HPDE6-E6E7 (cell line): ENCODE measurements around the gene NUB1.
"Not testable (repeated sequence)": the region's sequence is repeated elsewhere in the genome, so short reads cannot be mapped to it uniquely, and the experiment has no call there.

Experiments
- DNase-seq: peaks from one replicate; pipeline ENCODE4 v3.0.0; 2011; ENCODE audit warnings: missing footprints; ENCODE audit errors: extremely low spot score

Gene NUB1, protein sequence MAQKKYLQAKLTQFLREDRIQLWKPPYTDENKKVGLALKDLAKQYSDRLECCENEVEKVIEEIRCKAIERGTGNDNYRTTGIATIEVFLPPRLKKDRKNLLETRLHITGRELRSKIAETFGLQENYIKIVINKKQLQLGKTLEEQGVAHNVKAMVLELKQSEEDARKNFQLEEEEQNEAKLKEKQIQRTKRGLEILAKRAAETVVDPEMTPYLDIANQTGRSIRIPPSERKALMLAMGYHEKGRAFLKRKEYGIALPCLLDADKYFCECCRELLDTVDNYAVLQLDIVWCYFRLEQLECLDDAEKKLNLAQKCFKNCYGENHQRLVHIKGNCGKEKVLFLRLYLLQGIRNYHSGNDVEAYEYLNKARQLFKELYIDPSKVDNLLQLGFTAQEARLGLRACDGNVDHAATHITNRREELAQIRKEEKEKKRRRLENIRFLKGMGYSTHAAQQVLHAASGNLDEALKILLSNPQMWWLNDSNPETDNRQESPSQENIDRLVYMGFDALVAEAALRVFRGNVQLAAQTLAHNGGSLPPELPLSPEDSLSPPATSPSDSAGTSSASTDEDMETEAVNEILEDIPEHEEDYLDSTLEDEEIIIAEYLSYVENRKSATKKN

DNA sequence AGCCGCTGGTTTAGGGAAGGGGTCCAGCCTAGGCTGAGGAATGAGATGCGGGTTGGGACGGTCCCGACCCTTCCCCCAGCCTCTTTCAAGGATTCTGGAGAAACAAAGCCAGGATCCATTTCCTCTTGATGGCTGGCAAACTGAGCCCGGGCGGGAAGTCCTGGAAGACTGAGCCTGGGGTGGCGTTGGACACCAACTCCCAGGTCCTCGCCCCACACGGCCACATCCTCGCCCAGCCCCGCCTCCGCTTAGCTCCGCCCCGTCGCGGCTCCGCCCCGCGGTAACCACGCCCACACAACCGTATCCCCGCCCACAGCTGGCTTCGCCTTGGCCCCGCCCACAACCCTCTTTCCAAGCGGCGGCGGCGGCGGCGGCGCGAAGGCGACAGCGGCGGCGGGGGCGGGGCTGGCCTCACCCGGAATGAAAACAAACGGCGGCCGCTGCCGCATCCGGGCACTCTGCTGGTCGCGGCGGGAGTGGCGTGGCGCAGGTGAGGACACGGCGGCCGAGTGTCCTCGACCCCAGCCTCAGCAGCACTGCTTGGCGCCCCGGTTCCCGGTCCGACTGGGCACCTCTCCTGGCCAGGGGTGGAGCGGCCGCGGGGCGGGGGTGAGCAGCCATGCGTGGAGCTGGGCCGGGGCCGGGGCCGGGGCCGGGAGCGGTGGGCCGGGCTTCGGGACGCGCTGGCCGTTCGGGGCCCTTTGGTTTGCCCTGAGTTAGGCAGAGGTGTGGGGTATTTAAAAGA is at the start of gene NUB1:
Gene NUB1 (plus strand): TSS at position 456 of the 745 bp plus-strand sequence. CDS start 3,538 bp downstream, outside the sequence.
- peak; percentile 81 for DNase-seq

DNA sequence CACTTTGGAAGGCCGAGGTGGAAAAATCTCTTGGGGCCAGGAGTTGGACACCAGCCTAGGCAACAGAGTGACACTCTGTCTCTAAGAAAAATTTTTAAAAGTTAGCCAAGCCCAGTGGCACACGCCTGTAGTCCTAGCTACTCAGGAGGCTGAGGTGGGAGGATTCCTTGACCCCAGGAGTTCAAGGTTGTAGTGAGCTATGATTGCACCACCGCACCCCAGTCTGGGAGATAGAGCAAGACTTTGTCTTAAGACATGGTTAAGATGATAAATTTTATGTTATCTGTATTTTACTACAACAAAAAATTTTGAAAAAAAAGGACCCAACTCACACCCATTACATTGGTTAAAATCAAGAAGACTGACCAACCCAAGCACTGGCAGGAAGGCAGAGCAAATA is 48.8 kb upstream of the NUB1 start:
- DNase-seq = no peak

DNA sequence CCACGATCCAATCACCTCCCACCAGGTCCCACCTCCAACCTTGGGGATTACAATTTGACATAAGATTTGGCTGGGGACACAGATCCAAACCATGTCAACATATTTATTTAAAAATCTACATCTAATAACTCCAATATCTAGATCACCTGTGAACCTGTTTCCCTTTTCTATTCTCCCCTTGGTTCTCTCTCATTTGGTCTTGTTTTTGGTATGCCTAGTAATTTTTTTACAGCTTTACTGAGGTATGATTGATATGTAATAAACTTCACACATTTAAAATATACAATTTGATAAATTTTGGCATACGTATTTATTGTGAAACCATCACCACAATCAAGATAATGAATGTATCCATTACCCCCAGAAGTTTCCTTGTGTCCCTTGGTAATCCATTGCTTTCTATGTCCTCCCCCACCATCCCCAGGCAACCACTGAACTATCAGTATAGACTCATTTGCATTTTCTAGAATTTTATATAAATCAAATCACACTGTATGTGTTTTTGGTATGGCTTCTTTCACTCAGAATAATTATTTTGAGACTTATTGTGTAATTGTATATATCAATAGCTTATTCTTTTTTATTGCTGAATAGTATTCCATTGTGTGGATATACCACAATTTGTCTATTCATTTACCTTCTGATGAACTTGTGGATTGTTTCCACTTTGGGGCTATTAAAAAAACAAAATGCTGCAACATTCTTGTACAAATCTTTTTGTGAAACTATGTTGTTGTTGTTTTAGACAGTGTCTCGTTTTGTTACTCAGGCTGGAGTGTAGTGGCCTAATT is 45.2 kb upstream of the NUB1 start:
- no peak for DNase-seq

DNA sequence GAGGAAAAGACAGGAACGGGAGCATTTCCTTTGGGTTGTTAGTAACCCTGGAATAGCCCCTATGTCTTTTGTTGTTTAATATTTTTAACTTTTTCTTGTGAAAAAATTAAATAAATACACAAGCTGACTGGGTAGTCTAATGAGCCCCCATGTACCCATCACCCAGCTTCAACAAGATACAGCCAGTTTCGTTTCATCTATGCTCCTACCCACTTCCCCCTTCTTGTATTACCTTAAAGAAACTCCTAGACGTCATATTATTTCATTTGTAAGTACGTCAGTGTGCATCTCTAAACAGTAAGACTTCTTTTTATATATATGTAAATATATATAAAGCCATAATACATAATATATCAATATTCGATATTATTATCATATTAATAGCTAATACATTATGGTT is 42.8 kb upstream of the NUB1 start:
- no peak for DNase-seq

DNA sequence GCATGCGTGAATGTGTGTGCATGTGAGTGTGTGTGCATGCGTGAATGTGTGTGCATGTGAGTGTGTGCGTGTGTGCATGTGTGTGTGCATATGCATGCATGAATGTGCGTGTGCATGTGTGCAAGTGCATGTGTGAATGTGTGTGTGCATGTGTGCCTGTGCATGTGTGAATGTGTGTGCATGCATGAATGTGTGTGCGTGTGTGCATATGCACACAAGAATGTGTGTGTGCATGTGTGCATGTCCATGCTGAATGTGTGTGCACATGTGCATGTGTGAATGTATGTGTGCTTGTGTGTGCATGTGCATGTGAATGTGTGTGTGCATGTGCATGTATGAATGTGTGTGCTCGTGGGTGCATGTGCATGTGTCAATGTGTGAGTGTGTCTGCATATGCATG is 42.1 kb upstream of the NUB1 start:
- no peak for DNase-seq

DNA sequence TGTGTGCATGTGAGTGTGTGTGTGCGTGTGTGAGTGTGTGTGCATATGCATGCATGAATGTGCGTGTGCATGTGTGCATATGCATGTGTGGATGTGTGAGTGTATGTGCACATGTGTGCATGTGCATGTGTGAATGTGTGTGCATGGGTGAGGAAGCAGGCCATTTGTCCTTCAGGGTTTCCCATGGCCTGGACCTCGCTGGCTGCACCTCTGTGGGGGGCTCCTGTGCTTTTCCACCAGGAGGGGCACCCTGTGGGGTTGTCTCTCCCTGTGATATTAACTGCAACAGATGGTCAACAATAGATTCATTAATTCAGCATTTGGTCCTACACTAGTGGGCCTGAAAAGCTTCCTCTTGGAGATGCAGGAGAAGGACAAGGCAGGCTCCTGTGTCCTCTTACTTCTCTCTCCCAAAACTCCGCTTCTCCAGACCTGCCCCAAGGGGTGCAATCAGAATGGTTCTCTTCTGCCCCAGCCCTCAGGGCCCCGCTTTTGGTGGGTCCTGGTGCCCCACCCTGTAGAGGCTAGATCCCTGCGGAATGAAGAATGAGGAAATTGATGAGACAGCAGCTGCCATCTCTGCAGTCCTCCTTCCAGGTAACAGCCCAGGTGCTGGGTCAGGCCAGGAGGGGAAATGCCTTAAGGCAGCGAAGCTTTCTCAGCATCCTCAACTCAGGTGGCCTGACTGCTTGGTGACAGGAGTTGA is 41.5 kb upstream of the NUB1 start:
- no peak for DNase-seq

DNA sequence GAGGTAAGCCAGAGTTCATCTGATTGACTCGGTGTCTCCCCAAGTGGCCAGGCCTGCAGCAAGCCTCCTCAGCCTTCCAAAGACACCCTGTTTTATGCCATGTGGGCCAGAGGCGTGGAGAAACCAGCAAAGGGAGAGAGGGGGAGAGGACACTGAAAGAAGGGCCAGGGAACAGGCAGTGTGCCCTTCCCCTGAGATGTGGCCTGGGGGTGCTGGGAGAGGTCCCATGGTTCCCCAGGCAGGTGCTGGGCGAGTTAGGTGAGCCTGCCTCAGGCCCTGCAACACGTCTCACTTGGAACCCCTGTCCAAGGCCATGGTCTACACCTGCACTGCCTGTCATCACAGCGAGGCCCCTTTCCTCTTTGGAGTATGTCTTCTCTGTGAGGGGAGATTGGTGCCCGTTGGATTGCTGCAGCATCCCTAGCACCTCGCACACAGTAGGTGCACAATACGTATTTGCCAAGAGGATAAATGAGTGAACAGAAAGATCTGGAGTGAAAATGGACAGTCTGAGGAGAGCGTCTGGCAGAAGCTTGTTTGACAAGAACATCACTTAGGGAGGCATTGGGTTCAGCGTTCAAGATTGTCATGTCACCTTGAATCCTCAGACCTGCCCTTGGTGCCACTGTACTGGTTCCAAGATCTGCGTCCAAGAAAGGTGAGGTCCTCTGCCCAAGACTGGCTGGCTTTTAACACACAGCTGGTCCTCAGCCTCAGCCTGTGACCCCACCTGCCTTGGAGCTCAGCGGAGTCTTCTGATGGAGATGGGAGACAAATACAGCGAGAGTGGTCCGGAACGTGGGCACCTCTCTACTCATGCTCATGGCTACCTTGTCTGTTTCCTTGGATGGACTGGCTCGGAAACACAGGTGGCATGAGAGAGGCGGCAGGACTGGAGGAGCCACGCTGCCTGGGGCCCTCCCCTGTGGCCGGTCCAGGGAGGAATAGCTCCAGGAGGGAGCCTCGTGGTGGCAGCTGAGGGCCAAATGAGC is 39.8 kb upstream of the NUB1 start:
- DNase-seq = no peak

DNA sequence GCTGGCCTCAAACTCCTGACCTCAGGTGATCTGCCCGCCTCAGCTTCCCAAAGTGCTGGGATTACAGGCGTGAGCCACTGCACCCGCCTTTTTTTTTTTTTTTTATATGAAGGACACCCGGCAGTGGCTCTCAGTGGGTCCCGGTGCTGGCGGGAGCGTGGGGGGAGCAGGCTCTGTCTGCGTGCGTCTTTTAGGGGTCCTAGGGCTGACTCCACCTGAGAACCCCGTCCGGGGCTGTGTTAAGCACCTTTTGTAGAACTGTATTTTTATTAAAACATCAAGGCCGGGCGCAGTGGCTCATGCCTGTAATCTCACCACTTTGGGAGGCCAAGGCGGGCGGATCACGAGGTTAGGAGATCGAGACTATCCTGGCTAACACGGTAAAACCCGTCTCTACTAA is 37.4 kb upstream of the NUB1 start:
- DNase-seq = not testable (repeated sequence)

DNA sequence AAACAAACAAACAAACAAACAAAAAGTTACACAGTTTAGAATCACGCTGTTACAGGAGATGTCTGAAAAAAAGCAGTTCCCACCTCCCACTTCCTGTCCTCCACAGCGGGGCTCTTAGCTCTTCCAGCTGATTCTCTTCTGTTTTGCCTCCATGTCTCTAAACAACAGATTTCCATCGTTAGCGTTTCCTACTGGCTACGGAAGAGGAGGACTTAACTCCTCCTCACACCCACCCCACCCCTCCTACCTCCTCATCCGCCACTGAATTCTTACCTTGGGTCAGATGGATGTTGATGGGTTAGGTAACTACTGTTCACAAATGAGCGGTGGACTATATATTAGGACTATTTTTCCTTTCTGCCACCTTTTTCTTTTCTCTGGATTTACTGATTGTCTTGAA is 36.8 kb upstream of the NUB1 start:
- no peak for DNase-seq

DNA sequence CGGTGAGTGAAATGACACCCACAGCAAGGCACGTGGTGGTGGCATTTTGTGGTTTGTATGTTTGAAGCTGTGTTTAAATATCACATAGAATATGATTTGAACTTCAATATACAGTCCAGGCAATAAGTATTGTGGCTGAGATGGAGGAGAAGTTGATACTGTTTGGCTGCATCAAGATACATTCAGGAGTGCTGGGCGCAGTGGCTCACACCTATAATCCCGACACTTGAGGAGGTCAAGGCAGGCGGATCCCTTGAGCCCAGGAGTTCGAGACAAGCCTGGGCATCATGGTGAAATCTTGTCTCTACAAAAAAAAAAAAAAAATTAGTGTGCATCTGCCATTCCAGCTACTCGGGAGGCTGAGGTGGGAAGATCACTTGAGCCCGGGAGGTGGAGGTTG is 35.2 kb upstream of the NUB1 start:
- DNase-seq = no peak

DNA sequence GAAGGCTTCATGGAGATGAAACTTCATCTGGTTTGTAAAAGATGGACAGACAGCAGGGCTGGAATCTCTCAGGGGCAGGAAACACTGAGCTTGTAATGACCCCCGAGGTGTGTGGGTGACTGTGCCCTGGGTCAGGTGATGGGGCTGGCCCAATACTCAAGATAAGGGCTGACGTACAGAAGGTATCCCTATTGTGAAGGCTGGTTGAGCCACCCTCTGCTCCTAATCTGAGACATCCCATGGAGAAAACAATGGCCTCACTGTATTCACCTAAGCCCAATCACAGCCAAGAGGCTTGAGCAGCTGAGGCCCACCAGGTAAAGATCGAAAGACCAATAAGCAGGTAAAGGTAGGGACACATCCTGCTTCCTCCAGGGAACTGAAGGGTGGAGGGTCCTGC is 34.8 kb upstream of the NUB1 start:
- DNase-seq = no peak

DNA sequence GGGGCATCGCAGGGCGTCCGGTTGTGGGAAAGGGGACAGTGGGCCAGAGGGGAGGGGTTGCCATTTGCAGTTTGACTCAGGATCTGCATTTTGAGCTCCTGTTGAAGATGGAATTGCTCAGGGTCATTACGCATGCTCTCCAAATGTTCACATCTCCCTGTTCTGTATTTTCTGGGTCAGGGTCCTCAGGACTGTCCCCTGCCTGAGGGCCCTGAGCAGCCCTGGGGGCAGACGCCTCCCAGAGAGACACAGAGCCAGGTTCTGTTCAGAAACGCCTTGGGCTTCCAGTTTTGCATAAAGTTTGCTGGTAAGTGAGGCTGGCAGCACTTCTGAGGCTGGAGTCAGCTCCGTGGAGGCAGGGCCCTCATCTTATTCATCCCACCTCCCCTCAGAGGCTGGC is 34.1 kb upstream of the NUB1 start:
- DNase-seq = no peak

DNA sequence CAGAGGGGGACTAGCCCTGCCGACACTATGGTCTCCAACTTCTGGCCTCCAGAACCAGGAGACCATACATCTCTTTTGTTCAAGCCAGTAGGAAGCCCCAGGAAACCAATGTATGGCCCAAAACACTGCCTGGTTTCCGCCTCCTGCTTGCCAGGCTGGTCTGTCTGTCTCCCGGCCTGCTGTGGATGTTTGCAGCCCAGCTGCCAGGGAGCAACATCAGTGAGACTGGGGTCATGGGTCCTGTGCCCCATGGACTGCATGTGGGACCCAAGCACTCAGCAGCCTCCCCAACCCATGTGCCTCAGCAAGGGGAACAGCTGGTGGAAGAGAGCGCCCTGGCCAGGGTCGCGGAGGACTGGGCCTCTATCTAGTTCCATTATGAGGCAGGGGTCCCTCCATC is 33.4 kb upstream of the NUB1 start:
- DNase-seq = no peak

DNA sequence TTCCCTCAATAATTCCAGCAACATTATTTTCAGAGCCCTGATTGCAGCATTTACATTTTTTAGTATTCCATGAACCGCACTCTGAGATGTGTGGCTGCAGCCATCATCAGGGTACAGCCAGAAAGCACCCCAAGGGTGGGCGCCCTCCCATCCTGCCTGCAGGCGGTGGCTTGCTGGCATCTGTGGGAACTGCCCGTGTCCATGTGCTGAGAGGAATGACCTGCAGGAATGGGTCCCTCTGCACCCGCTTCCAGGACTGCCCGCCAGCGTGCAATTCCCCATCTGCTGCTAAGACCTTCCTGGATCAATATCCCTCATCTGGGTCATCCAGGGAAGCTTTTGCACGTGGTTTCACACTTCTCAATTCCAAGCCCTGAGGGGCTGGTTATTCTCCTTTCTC is 32.8 kb upstream of the NUB1 start:
- DNase-seq = no peak

DNA sequence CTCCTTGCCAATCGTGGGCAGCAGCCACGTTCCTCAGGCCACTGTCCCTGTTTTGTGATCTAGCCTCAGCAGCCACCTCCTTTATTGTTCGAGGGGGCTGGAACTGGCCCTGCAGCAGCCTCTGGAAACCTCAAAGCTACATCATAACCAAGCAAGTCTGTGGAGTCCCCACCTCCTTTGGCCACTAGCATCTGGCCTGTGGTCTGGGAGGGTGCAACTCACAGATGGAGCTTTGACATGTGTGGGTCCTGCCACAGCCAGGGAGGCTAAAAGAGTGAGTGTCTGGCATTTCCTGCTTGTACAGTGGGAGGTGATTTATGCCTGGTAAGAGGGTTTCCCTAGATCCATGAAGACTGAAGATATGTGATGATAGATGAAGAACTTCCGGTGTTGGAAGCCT is 32.3 kb upstream of the NUB1 start:
- no peak for DNase-seq

DNA sequence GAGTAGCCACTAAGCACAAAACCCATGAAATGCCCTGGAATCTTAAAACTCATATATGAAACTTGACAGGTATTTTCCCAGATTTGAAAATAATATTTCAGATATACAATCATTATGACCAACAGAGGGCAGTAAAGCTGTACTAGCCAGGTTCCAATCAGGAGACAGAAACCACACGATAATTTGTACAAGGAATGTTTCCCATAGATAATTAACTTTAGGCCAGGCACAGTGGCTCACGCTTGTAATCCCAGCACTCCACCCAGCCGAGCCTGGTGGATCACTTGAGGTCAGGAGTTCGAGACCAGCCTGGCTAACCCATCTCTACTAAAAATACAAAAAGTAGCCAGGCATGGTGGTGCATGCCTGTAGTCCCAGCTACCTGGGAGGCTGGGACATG is 31.0 kb upstream of the NUB1 start:
- no peak for DNase-seq

DNA sequence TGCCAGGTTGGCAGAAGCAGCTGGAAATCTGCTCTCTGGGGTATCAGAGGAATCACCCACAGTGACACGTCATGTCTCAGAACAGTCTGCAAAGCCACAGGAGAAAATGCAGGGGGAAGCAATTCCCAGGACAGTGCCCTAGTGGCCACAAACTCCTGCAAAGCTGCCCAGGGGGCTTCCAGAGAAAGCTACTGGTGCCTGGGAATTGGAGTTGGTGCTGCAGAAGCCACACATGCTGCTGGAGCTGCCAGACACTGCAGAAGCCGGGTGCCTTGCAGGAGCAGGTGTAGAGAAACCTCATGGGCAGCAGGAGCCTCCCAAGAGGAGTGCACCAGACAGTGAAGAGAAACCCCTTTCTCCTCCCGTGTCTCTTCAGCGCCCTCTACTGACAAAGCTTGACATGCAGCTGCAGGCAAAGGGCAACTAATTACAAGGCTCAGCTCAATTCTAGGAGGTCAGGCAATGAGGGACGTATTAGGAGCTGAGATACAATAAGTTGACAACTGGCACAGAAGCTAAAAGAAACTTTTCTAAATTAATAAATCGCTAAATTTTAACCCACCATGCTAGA is 30.2 kb upstream of the NUB1 start:
- DNase-seq = no peak

DNA sequence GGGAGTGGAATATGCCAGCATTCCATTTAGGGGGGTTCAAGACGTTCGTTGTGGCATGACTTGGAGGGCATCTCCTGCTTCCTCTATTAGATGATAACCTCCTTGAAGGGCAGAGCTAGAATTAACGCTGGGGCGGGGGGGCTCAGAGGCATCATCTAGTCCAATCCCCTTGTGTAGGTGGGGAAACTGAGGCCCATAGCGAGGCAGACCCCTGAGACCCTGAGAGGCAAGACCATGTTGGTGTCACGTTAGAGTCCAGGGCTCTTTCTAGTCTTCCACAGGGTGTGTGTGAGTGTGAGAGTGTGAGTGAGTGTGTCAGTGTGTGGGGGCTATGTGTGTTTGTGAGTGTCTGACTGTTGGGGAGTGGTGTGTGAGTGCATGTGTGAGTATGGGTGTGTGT is 29.3 kb upstream of the NUB1 start:
- no peak for DNase-seq

DNA sequence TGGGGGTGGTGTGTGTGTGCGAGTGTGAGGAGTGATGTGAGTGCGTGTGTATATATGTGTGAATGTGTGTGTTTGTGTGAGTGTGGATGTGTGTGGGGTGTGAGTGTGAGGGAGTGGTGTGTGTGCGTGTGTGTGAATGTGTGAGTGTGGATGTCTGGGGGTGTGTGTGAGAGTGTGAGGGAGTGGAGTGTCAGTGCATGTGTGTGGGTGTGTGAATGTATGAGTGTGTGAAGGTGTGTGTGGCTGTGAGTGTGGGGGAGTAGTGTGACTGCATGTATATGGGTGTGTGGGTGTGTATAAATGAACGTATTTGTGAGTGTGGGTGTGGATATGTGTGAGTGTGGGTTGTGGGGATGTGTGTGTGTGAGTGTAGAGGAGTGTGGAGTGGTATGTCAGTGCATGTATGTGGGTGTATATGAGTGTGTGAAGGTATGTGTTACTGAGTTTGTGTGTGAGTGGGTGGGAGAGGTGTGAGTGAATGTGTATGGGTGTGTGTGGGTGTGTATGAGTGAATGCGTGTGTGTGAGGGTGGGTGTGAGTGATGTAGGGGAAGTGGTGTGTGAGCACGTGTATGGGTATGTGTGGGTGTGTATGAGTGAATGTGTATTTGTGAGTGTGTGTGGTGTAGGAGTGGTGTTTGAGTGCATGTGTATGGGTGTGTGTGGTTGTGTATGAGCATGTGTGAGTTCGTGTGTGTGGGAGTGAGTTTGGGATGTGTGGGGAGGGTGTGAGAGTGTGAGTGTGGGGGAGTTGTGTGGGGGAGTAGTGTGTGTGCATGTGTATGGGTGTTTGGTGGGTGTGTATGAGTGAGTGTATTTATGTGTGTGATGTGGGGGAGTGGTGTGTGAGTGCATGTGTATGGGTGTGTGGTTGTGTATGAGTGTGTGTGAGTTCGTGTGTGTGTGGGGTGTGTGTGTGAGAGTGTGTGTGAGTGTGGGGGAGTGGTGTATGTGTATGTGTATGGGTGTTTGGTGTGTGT is 28.5 kb upstream of the NUB1 start:
- DNase-seq = no peak
